NT2/D1 (cell line): Measurements from ENCODE around the gene CBLB.

Source experiments
- DNase-seq: peaks from one replicate; pipeline ENCODE4 v3.0.0-alpha.2; 2011; ENCODE audit warnings: low read depth, low spot score
- H3K27me3 ChIP-seq: 2 replicates; pipeline ENCODE4 v1.6.0; 2011; ENCODE audit warnings: mild to moderate bottlenecking; ENCODE audit not compliant: insufficient read length, insufficient read depth
- H3K36me3 ChIP-seq: 2 replicates; pipeline ENCODE4 v1.6.1; 2011; ENCODE audit warnings: mild to moderate bottlenecking, low read length, mixed read lengths; ENCODE audit not compliant: insufficient read depth, insufficient read length
- H3K4me1 ChIP-seq: 2 replicates; pipeline ENCODE4 v1.5.1; 2011; ENCODE audit not compliant: insufficient read depth, insufficient read length
- H3K4me3 ChIP-seq: 2 replicates; pipeline ENCODE4 v1.5.1; 2011; ENCODE audit warnings: low read depth; ENCODE audit not compliant: insufficient read length
- H3K9ac ChIP-seq: 2 replicates; pipeline ENCODE4 v1.6.0; 2011; ENCODE audit warnings: low read depth; ENCODE audit not compliant: insufficient read length
- H3K9me3 ChIP-seq: 2 replicates; pipeline ENCODE4 v1.5.1; 2011; ENCODE audit warnings: mild to moderate bottlenecking, low read length; ENCODE audit not compliant: insufficient read depth
- SUZ12 ChIP-seq: IDR thresholded peaks from 2 replicates; pipeline ENCODE4 v1.6.1; 2011; ENCODE audit not compliant: insufficient read length, insufficient read depth; ENCODE audit errors: extremely low read depth
- YY1 ChIP-seq: IDR thresholded peaks from 2 replicates; pipeline ENCODE4 v1.6.1; 2011; ENCODE audit not compliant: insufficient read length, insufficient read depth
- ZNF274 ChIP-seq: IDR thresholded peaks from 2 replicates; pipeline ENCODE4 v1.6.1; 2011; ENCODE audit warnings: mild to moderate bottlenecking, low read depth, low read length

Gene CBLB

DNA sequence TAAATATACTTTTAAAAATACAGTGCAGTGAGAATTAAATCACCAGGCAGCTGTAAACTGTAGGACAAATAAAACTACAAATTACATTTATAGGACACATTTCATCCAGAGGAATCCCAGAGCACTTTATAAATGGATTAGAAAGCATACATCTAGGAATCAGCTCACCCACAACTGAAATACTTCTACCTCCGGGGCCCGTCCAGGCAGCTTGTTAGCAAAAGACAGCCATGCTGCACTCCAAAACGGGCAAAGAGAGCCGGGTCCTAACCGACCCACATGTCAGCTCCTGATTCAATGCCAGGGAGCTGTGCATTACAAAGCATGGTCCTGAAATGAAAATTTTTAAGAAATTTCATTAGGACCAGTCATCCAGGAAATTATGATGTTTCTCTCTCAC lies 234.1 kb downstream of the CBLB start:
- Histone ChIP-seq H3K27me3 (no peaks in the 10 kb centered on the region), H3K9me3 (no peaks in the 10 kb centered on the region), H3K4me3 (no peak overlapping the region), H3K4me1 (no peaks in the 10 kb centered on the region), H3K36me3 (no peaks in the 10 kb centered on the region), H3K9ac (no peak overlapping the region)
- no peak for DNase-seq
- TF ChIP-seq YY1 (no peak), SUZ12 (no peak), ZNF274 (no peak)

GRCh38 chr3:105629718-105630117 lies 239.1 kb downstream of the CBLB start:
- no peak overlapping the region for H3K4me3 ChIP-seq
- no peak for TF ChIP-seq ZNF274
- TF ChIP-seq YY1 = no peak
- no peak for TF ChIP-seq SUZ12
- H3K9ac ChIP-seq = no peak overlapping the region
- H3K27me3 ChIP-seq = no peaks in the 10 kb centered on the region
- no peaks in the 10 kb centered on the region for H3K9me3 ChIP-seq
- H3K36me3 ChIP-seq = no peaks in the 10 kb centered on the region
- H3K4me1 ChIP-seq = no peaks in the 10 kb centered on the region
- no peak for DNase-seq

GRCh38 chr3:105626739-105627138 lies 242.1 kb downstream of the CBLB start:
- no peaks in the 10 kb centered on the region for H3K36me3 ChIP-seq
- H3K9ac ChIP-seq = no peak overlapping the region
- no peak for DNase-seq
- no peaks in the 10 kb centered on the region for H3K27me3 ChIP-seq
- TF ChIP-seq SUZ12 (no peak), YY1 (no peak), ZNF274 (no peak)
- H3K9me3 ChIP-seq = no peaks in the 10 kb centered on the region
- no peaks in the 10 kb centered on the region for H3K4me1 ChIP-seq
- H3K4me3 ChIP-seq = no peak overlapping the region

DNA sequence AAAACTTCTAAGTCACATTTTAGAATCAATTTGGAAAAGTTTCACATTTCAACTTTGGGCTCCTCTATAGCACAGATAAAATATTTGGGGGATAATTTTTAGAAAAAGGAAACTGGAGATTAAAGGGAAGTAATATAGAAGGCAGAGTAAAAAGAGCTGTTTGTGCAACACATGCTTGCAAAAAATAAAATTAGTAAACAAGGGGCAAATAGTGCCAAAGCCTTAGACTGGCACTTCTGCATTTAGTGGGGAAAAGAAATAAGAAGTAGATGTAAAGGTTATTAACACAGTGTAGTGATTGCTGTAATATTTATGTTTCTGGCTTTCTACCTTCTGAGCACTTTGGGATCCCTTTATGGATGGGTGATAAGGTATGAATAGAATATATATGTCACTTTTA lies 246.6 kb downstream of the CBLB start:
- TF ChIP-seq ZNF274 = no peak
- no peak for TF ChIP-seq SUZ12
- TF ChIP-seq YY1 = no peak
- Histone ChIP-seq H3K4me1 (no peaks in the 10 kb centered on the region), H3K9ac (no peak overlapping the region), H3K27me3 (no peaks in the 10 kb centered on the region), H3K36me3 (no peaks in the 10 kb centered on the region), H3K9me3 (no peaks in the 10 kb centered on the region), H3K4me3 (no peak overlapping the region)
- DNase-seq = no peak

GRCh38 chr3:105620236-105620635 lies 248.6 kb downstream of the CBLB start:
- Histone ChIP-seq H3K36me3 (no peaks in the 10 kb centered on the region), H3K4me1 (no peaks in the 10 kb centered on the region), H3K9me3 (no peaks in the 10 kb centered on the region), H3K27me3 (no peaks in the 10 kb centered on the region), H3K4me3 (no peak overlapping the region), H3K9ac (no peak overlapping the region)
- no peak for DNase-seq
- no peak for TF ChIP-seq ZNF274

- Histone ChIP-seq H3K4me3 (no peak overlapping the region), H3K36me3 (no peaks in the 10 kb centered on the region), H3K9ac (no peak overlapping the region), H3K27me3 (no peaks in the 10 kb centered on the region), H3K4me1 (no peaks in the 10 kb centered on the region), H3K9me3 (no peaks in the 10 kb centered on the region)
- DNase-seq = no peak
- no peak for TF ChIP-seq YY1
- no peak for TF ChIP-seq ZNF274
- no peak for TF ChIP-seq SUZ12
Observed at GRCh38 chr3:105619651-105620050, 249.2 kb downstream of the CBLB start.

GRCh38 chr3:105618556-105618955 lies 250.3 kb downstream of the CBLB start:
- Histone ChIP-seq H3K4me3 (no peak overlapping the region), H3K4me1 (no peaks in the 10 kb centered on the region), H3K36me3 (no peaks in the 10 kb centered on the region), H3K9me3 (no peaks in the 10 kb centered on the region), H3K27me3 (no peaks in the 10 kb centered on the region), H3K9ac (no peak overlapping the region)
- no peak for DNase-seq
- no peak for TF ChIP-seq ZNF274
- TF ChIP-seq YY1 = no peak
- no peak for TF ChIP-seq SUZ12
